NCI-H446 (cell line): Measurements from ENCODE around the gene RBM33.

Source experiments
- DNase-seq, 2 experiments: peaks; one replicate each; lab custom pipeline; 2025; lab: John Stamatoyannopoulos, UW

The RBM33 gene

GRCh38 chr7:155770241-155770640, 125.8 kb downstream of the RBM33 start:
- no peak for DNase-seq

- no peak for DNase-seq
Observed at GRCh38 chr7:155773531-155773930, 129.1 kb downstream of the RBM33 start.

- no peak for DNase-seq
Observed at GRCh38 chr7:155774947-155775346, 130.5 kb downstream of the RBM33 start.

GRCh38 chr7:155775691-155776090, 131.2 kb downstream of the RBM33 start:
- DNase-seq, result no peak

- DNase-seq, result no peak
Observed at GRCh38 chr7:155776606-155777005, 132.1 kb downstream of the RBM33 start.

- no peak for DNase-seq
Observed at GRCh38 chr7:155778349-155778748, 133.9 kb downstream of the RBM33 start.

- no peak for DNase-seq
Observed at GRCh38 chr7:155780884-155781283, 136.4 kb downstream of the RBM33 start.

GRCh38 chr7:155781433-155781832, 137.0 kb downstream of the RBM33 start:
- no peak for DNase-seq

GRCh38 chr7:155782466-155782865, 138.0 kb downstream of the RBM33 start:
- DNase-seq, result no peak

GRCh38 chr7:155785536-155785935, 141.1 kb downstream of the RBM33 start:
- DNase-seq, result no peak

GRCh38 chr7:155786491-155786890, 142.0 kb downstream of the RBM33 start:
- no peak for DNase-seq

GRCh38 chr7:155787171-155787851, 142.8 kb downstream of the RBM33 start:
- no peak for DNase-seq

GRCh38 chr7:155788616-155789000, 144.1 kb downstream of the RBM33 start:
- DNase-seq, result no peak

- no peak for DNase-seq
Observed at GRCh38 chr7:155789001-155789725, 144.7 kb downstream of the RBM33 start.

- no peak for DNase-seq
Observed at GRCh38 chr7:155790666-155791065, 146.2 kb downstream of the RBM33 start.

- no peak for DNase-seq
Observed at GRCh38 chr7:155791214-155791737, 146.8 kb downstream of the RBM33 start.

- no peak for DNase-seq
Observed at GRCh38 chr7:155791836-155792235, 147.4 kb downstream of the RBM33 start.

- DNase-seq, result no peak
Observed at GRCh38 chr7:155792315-155792960, 148.0 kb downstream of the RBM33 start.

GRCh38 chr7:155792999-155793560, 148.6 kb downstream of the RBM33 start:
- no peak for DNase-seq

- DNase-seq, result no peak
Observed at GRCh38 chr7:155793720-155794119, 149.3 kb downstream of the RBM33 start.

- no peak for DNase-seq
Observed at GRCh38 chr7:155794196-155794595, 149.7 kb downstream of the RBM33 start.

- no peak for DNase-seq
Observed at GRCh38 chr7:155795401-155795800, 150.9 kb downstream of the RBM33 start.

GRCh38 chr7:155795951-155796350, 151.5 kb downstream of the RBM33 start:
- DNase-seq, result no peak
